BLaER1 (cell line): ENCODE measurements around the gene ACTA1.
"Not testable (repeated sequence)": the region's sequence is repeated elsewhere in the genome, so short reads cannot be mapped to it uniquely, and the experiment has no call there.

Experiments
- H3K27ac ChIP-seq: shearing (Covaris generic); formaldehyde crosslinking; 2 replicates; pipeline ENCODE4 v1.8.1; 2022
- H3K27me3 ChIP-seq: shearing (Covaris generic); formaldehyde crosslinking; 2 replicates; pipeline ENCODE4 v1.8.1; 2022
- H3K36me3 ChIP-seq: shearing (Covaris generic); formaldehyde crosslinking; 2 replicates; pipeline ENCODE4 v1.8.1; 2022
- H3K4me1 ChIP-seq: shearing (Covaris generic); formaldehyde crosslinking; 2 replicates; pipeline ENCODE4 v1.8.1; 2022
- H3K4me2 ChIP-seq: shearing (Covaris generic); formaldehyde crosslinking; 2 replicates; pipeline ENCODE4 v1.8.1; 2022
- H3K4me3 ChIP-seq: shearing (Covaris generic); formaldehyde crosslinking; 2 replicates; pipeline ENCODE4 v1.8.1; 2022
- H3K9ac ChIP-seq: shearing (Covaris generic); formaldehyde crosslinking; 2 replicates; pipeline ENCODE4 v1.8.1; 2022
- H3K9me3 ChIP-seq: shearing (Covaris generic); formaldehyde crosslinking; 2 replicates; pipeline ENCODE4 v1.8.1; 2022
- H4K20me1 ChIP-seq: shearing (Covaris generic); formaldehyde crosslinking; 2 replicates; pipeline ENCODE4 v1.8.1; 2022
- Cebpa-rat ChIP-seq: shearing (Covaris generic); IDR thresholded peaks from 2 replicates; pipeline ENCODE4 v1.8.1; 2022

ACTA1 gene

DNA sequence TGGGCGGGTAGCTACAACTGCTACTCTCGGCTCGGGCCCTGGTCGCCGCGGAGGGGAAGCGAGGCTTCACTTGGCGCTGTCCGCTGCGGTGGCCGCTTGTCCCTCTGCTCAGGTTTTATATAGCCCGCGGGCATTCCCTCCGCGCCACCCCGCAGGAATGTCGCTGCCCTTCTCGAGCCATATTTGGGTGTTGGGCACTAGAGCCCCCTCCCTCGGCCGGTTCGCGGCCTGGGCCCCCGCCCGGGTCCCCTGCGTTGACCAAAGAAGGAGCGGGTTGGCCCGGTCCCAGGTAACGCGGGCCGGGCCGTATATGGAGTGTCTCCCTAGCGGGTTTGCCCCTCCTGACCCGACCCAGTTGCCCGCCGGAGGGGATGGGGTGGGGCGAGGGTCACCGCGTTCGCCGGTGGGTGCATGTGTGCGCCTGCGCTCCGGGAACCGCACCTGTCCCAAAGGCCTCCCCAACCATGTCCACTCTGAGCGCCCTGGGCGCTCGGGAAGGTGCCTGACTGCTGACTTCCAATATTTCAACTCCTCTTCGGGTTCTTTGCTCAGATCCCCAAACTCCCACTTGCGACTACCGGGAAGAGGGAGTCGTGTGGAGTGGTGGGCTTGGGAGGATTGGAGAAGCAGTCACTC lies at the start of gene ACTA1:
Gene ACTA1, minus strand, starts transcription at position 90 of the 636 bp plus-strand sequence. CDS start 979 bp downstream, outside the sequence.
- H3K9me3 ChIP-seq, result peaks cover 28% of the 10 kb centered on the region
- no peak within 1 kb of the TSS for H3K9ac ChIP-seq
- H3K27ac ChIP-seq, result no peak within 1 kb of the TSS
- no peak within 1 kb of the TSS for H3K4me2 ChIP-seq
- H4K20me1 ChIP-seq, result no peaks in the 10 kb centered on the region
- TF ChIP-seq Cebpa-rat, result no peak
- no peaks in the 10 kb centered on the region for H3K4me1 ChIP-seq
- no peak within 1 kb of the TSS for H3K4me3 ChIP-seq
- peaks cover 6% of the 10 kb centered on the region; the same call in 1 of the 2 replicates for H3K36me3 ChIP-seq
- peaks cover 22% of the 10 kb centered on the region for H3K27me3 ChIP-seq

DNA sequence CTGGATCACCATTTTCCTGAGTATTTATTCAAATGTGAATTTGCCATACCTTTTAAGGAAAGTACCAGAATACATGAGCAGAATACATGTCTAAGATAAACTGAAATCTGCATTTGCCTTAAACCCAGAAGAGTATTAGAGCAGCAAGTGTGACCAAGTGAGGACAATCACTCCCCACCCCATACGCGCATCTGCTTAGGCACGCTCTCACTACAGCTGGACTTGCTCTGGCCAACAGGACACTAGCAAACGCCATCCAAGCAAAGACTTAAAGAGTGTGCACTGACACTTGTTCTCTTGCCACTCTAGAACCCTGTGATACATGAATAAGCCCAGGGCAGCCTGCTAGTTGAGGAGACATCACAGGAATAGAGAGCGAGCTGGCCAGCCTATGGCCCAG lies 48.6 kb upstream of the ACTA1 start:
- H3K27ac ChIP-seq, result no peak overlapping the region
- TF ChIP-seq Cebpa-rat, result no peak
- H3K27me3 ChIP-seq, result no peaks in the 10 kb centered on the region
- no peaks in the 10 kb centered on the region for H3K9me3 ChIP-seq
- H4K20me1 ChIP-seq, result peaks cover 5% of the 10 kb centered on the region; the same call in 1 of the 2 replicates
- H3K9ac ChIP-seq, result no peak overlapping the region
- H3K36me3 ChIP-seq, result peaks cover 80% of the 10 kb centered on the region
- H3K4me1 ChIP-seq, result peaks cover 34% of the 10 kb centered on the region
- H3K4me3 ChIP-seq, result no peak overlapping the region
- H3K4me2 ChIP-seq, result no peak overlapping the region

DNA sequence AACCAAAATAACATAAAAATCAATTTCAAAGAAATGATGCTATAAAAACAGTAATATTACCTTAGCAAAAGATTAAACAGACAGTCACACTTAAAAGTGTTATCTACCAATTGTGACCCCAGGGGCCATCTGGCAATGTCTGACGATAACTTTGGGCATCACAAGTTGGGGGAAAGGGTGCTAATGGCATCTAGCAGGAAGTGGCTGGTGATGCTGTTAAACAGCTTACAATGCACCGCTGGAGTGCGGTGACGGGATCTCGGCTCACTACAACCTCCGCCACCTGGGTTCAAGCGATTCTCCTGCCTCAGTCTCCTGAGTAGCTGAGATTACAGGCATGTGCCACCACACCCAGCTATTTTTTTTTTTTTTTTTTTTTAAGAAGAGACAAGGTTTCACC lies 46.6 kb upstream of the ACTA1 start:
- Histone ChIP-seq H3K4me1 (peaks cover 34% of the 10 kb centered on the region), H3K9me3 (no peaks in the 10 kb centered on the region), H3K36me3 (peaks cover 80% of the 10 kb centered on the region), H3K4me3 (no peak overlapping the region), H3K9ac (no peak overlapping the region), H3K27ac (peak overlapping the region; percentile 56), H3K27me3 (no peaks in the 10 kb centered on the region), H3K4me2 (peak overlapping the region; percentile 62), H4K20me1 (peaks cover 5% of the 10 kb centered on the region; the same call in 1 of the 2 replicates)
- TF ChIP-seq Cebpa-rat, result no peak

DNA sequence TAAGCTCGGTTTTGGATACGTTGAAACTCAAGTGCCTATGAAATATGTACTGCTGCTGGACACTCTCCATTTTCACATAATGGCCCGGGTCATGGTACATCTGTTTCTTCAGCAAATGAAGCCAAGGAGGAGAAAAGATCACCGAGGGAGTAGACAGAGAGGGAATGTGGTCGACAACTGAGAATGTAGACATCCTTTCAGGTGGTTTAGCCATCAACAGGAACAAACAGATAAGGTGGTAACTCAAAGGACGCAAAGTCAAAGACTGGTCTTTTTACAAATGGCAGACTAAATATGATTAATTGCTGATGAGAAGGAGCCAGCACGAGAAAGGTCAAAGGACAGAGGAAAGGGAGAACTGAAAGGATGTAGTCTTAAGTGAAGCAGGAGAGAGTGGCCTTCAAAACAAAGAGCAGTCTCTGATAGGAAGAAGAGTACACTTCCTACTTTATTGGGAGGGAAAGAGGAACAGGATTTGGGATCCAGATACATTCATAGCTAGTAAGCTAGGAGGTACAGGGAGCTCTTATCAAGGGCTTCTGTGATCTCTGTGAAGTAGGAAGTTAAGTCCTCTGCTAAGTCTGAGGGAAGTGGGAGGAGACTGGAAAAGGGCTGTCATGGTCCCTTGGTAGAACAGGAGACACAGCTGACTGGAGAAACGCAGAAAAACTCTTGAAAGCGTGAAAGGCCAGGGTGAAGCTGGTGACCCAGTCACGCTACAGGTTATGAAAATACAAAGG lies 45.9 kb upstream of the ACTA1 start:
- peaks cover 34% of the 10 kb centered on the region for H3K4me1 ChIP-seq
- no peak overlapping the region; the same call in 1 of the 2 replicates for H3K9ac ChIP-seq
- H3K27ac ChIP-seq, result peak overlapping the region; percentile 56
- H3K4me3 ChIP-seq, result no peak overlapping the region
- peaks cover 81% of the 10 kb centered on the region for H3K36me3 ChIP-seq
- no peaks in the 10 kb centered on the region for H3K9me3 ChIP-seq
- H3K4me2 ChIP-seq, result peak overlapping the region; percentile 62
- no peaks in the 10 kb centered on the region for H3K27me3 ChIP-seq
- TF ChIP-seq Cebpa-rat, result no peak
- H4K20me1 ChIP-seq, result peaks cover 5% of the 10 kb centered on the region; the same call in 1 of the 2 replicates

DNA sequence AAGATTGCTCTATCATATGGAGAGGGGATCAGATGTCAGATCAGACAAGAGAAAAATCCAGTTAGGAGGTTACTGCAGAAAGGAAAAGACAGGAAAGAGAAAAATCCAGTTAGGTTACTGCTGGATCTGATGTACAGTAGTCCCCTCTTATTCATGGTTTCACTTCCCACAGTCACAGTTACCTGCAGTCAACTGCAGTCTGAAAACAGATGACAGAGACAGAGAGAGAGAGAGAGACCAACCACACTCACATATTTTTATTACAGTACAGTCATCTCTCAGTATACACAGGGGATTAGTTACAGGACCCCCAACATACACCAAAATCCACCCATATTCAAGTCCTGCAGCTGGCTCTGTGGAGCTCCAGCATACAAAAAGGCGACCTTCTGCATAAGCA lies 45.0 kb upstream of the ACTA1 start:
- H3K4me2 ChIP-seq, result no peak overlapping the region
- TF ChIP-seq Cebpa-rat, result no peak
- peaks cover 85% of the 10 kb centered on the region for H3K36me3 ChIP-seq

DNA sequence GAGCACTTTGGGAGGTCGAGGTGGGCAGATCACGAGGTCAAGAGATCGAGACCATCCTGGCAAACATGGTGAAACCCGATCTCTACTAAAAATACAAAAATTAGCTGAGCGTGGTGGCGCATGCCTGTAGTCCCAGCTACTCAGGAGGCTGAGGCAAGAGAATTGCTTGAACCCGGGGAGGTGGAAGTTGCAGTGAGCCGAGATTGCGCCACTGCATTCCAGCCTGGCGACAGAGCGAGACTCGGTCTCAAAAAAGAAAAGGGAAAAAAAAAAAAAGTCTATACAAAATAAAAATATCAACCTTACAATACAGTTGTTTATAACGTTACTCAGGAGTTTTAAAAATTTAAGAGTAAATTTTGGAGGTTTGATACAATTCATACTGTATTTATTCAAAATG lies 42.0 kb upstream of the ACTA1 start:
- not testable (repeated sequence) for H3K4me3 ChIP-seq, H3K9ac ChIP-seq, H3K9me3 ChIP-seq, H4K20me1 ChIP-seq, H3K27ac ChIP-seq, H3K27me3 ChIP-seq, H3K4me2 ChIP-seq
- Histone ChIP-seq H3K36me3 (peaks cover 84% of the 10 kb centered on the region), H3K4me1 (peaks cover 24% of the 10 kb centered on the region)

More for the DNA sequence above, 45.0 kb upstream of the ACTA1 start:
- Histone ChIP-seq H3K4me1 (peaks cover 34% of the 10 kb centered on the region), H3K4me3 (no peak overlapping the region), H4K20me1 (no peaks in the 10 kb centered on the region), H3K9ac (no peak overlapping the region), H3K27ac (0 out of 2 replicates have a peak overlapping the region, but pooled peaks have one; percentile 2), H3K27me3 (no peaks in the 10 kb centered on the region), H3K9me3 (no peaks in the 10 kb centered on the region)

DNA sequence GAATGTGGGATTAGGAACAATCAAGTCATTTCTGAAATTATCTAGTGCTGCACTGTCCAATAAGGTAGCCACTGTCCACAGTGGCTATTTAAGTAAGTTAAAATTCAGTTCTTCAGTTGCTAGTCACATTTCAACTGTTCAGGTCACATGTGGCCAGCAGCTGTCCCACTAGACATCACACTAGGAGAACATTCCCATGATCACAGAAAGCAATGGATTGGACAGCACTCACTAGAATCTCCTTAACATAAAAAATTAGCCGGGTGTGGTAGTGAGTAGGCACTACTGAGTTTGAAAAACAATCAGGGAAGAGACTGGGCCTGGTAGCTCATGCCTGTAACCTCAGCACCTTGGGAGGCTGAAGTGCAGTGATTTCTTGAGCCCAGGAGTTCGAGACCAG lies 40.6 kb upstream of the ACTA1 start:
- Histone ChIP-seq H3K27ac (no peak overlapping the region), H3K4me3 (no peak overlapping the region), H3K4me1 (peaks cover 11% of the 10 kb centered on the region), H3K4me2 (no peak overlapping the region), H4K20me1 (no peaks in the 10 kb centered on the region), H3K9me3 (no peaks in the 10 kb centered on the region), H3K9ac (no peak overlapping the region), H3K27me3 (no peaks in the 10 kb centered on the region), H3K36me3 (peaks cover 95% of the 10 kb centered on the region)
- TF ChIP-seq Cebpa-rat, result no peak

DNA sequence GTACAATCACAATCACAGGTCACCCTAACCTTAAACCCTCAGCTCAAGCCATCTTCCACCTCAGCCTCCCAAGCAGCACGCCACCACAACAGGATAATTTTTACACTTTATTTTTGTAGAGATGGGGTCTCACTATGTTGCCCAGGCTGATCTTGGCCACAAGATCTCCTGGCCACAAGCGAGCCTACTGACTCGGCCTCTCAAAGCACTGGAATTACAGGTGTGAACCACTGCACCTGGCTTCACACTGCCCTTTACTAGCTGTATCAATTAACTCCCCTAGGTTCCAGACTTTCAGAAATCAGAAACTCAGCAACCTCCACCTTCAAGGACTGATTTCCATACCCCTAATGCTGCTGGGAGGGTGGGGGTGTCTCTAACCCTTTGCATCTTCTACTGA lies 37.3 kb upstream of the ACTA1 start:
- TF ChIP-seq Cebpa-rat, result no peak
- Histone ChIP-seq H3K4me2 (no peak overlapping the region), H3K4me3 (no peak overlapping the region), H3K27me3 (no peaks in the 10 kb centered on the region), H3K9ac (no peak overlapping the region), H3K36me3 (peaks cover 95% of the 10 kb centered on the region), H3K9me3 (no peaks in the 10 kb centered on the region), H4K20me1 (peaks cover 8% of the 10 kb centered on the region), H3K27ac (no peak overlapping the region), H3K4me1 (no peaks in the 10 kb centered on the region)

DNA sequence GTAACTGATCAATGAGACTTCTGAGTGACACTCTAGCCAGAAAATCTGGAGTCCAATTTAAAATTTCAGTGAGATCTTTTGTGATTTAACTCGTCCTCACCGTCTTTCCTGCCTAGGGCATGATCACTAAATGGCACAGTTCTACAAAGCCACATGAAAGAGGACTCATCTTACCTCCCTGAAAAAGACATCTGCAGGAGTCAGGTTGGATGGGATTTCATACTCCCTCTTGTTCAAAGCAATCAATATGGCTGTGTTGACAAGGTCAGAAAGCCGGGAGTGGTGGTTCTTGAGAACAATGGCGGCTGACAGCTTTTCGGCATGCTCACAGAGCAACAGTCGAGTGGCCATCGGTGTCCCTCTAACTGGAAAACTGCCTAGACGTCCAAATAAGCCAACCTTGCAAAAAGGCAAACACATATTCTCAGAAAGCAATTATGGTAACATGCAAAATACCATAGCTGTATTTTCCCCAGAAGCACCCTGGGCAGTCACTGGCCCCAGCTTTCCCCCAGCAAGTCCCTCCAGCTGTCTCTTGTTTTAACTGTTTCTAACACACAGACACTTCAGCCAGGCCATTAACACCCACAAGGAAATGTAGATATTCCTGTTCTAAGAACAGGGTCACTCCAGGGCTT lies 36.6 kb upstream of the ACTA1 start:
- Histone ChIP-seq H3K27me3 (no peaks in the 10 kb centered on the region), H3K9me3 (no peaks in the 10 kb centered on the region), H3K4me2 (no peak overlapping the region), H4K20me1 (peaks cover 8% of the 10 kb centered on the region), H3K36me3 (peaks cover 95% of the 10 kb centered on the region), H3K9ac (no peak overlapping the region), H3K27ac (no peak overlapping the region), H3K4me3 (no peak overlapping the region), H3K4me1 (no peaks in the 10 kb centered on the region)
- TF ChIP-seq Cebpa-rat, result no peak

DNA sequence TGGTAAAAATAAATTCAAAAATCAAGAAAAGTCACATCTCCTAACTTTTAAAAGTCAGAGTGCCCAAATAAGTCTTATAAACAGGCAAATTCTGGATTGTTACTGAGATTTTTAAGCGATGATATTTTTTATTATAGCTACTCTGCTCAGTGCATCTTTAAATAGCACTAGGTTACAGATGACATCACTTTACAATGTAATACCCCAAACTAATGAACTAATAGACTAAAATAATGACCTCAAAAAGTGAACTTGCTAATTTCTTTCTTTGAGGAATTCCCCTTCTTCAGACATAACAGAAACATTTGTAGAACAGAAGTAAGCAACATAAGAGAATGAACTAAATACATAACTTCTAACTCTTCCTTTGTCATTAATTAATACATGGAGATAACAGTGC lies 33.0 kb upstream of the ACTA1 start:
- Histone ChIP-seq H3K9me3 (no peaks in the 10 kb centered on the region), H3K9ac (no peak overlapping the region), H3K4me2 (no peak overlapping the region), H3K27me3 (no peaks in the 10 kb centered on the region), H4K20me1 (peaks cover 8% of the 10 kb centered on the region), H3K4me1 (no peaks in the 10 kb centered on the region), H3K4me3 (no peak overlapping the region), H3K36me3 (peaks cover 95% of the 10 kb centered on the region), H3K27ac (no peak overlapping the region)
- TF ChIP-seq Cebpa-rat, result no peak
